Measurements from ENCODE around the gene USP40. TPM values are rescaled to one million over a fixed set of nuclear protein-coding genes. Genes with fewer than 3 reads are reported as not detected.

The USP40 gene
- total RNA-seq, 1 experiment from 2014 or later, result 10.3 TPM

DNA sequence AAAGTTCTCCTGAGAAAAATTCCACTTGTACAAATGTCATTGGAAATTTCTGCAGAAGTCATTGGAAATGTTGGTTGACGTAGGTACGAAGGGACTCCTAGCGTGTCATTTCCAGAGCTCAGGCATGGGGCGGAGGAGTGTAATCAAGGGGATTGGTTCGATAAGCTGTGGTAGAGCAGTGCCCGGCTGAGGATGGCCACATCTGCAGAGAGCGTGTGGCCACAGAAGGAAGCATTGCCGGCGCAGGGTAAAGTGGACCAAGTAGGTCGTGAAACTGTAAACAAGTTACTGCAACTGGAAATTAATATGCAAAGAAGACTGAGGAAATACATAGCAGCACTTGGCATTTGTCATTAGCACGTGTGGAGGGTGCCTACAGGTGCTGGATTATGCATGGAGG lies 110.5 kb downstream of the USP40 start (continued):
- TF ChIP-seq FOXP4 (CRISPR knock-in tag; IDR thresholded peaks at IDR 0.05) (no peak), ESRRA (CRISPR knock-in tag; IDR thresholded peaks at IDR 0.05; ENCODE audit: borderline replicate concordance) (no peak), RELA (CRISPR knock-in tag; IDR thresholded peaks at IDR 0.05; ENCODE audit: borderline replicate concordance) (no peak), ZNF138 (CRISPR knock-in tag; conservative IDR thresholded peaks at IDR 0.05) (no peak), SOX15 (CRISPR knock-in tag; IDR thresholded peaks at IDR 0.05) (no peak), EMX1 (CRISPR knock-in tag; IDR thresholded peaks at IDR 0.05) (no peak), CBFB (CRISPR knock-in tag; IDR thresholded peaks at IDR 0.05; ENCODE audit: low read depth) (no peak), ZNF232 (CRISPR knock-in tag; IDR thresholded peaks at IDR 0.05) (no peak), ATF2 (CRISPR knock-in tag; IDR thresholded peaks at IDR 0.05; ENCODE audit: borderline replicate concordance, low read depth) (no peak), ZNF317 (CRISPR knock-in tag; IDR thresholded peaks at IDR 0.05; ENCODE audit: borderline replicate concordance, low read depth) (no peak)
- TF ChIP-seq, protein P1, sequence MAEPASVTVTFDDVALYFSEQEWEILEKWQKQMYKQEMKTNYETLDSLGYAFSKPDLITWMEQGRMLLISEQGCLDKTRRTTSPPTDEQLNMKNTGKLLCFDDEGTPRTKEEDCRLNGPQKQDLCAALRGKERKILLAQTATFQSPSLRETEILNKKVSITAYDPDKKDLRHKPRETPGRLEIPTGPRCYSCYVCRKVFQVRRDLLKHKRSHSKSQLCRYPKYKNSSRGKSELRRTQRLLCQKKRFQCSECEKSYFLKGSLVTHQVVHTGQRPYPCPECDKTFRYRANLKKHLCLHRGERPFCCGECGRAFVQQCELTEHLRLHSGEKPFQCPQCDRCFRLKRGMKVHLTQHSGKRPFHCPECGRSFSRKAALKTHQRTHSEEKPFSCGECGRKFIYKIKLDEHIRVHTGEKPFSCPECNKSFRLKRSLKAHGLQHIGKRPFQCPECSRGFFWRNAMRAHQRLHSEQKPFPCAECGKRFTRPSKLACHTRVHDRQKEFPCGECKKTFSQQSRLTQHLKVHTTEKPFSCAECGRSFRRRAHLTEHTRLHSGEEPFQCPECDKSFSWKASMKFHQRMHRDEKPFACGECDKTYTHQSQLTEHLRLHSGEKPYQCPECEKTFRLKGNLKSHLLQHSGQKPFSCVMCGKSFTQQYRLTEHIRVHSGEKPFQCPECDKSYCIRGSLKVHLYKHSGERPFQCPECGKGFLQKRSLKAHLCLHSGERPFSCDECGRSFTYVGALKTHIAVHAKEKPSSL (CRISPR knock-in tag; conservative IDR thresholded peaks at IDR 0.05), result no peak
- TF ChIP-seq, protein P2, sequence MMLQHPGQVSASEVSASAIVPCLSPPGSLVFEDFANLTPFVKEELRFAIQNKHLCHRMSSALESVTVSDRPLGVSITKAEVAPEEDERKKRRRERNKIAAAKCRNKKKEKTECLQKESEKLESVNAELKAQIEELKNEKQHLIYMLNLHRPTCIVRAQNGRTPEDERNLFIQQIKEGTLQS (CRISPR knock-in tag; conservative IDR thresholded peaks at IDR 0.05), result no peak

GRCh38 chr2:233455491-233455890 lies 111.1 kb downstream of the USP40 start:
- ChIA-PET POLR2A (no interaction called here), CTCF (interaction anchor here (0.6 kb wide), 1 partner anchor 117 kb away, joined by 4 read pairs; no protein-coding TSS in a partner anchor)
- H3K36me3 Mint-ChIP-seq, result peaks cover 36% of the 10 kb centered on the region
- TF ChIP-seq, protein P3, sequence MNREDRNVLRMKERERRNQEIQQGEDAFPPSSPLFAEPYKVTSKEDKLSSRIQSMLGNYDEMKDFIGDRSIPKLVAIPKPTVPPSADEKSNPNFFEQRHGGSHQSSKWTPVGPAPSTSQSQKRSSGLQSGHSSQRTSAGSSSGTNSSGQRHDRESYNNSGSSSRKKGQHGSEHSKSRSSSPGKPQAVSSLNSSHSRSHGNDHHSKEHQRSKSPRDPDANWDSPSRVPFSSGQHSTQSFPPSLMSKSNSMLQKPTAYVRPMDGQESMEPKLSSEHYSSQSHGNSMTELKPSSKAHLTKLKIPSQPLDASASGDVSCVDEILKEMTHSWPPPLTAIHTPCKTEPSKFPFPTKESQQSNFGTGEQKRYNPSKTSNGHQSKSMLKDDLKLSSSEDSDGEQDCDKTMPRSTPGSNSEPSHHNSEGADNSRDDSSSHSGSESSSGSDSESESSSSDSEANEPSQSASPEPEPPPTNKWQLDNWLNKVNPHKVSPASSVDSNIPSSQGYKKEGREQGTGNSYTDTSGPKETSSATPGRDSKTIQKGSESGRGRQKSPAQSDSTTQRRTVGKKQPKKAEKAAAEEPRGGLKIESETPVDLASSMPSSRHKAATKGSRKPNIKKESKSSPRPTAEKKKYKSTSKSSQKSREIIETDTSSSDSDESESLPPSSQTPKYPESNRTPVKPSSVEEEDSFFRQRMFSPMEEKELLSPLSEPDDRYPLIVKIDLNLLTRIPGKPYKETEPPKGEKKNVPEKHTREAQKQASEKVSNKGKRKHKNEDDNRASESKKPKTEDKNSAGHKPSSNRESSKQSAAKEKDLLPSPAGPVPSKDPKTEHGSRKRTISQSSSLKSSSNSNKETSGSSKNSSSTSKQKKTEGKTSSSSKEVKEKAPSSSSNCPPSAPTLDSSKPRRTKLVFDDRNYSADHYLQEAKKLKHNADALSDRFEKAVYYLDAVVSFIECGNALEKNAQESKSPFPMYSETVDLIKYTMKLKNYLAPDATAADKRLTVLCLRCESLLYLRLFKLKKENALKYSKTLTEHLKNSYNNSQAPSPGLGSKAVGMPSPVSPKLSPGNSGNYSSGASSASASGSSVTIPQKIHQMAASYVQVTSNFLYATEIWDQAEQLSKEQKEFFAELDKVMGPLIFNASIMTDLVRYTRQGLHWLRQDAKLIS (CRISPR knock-in tag; IDR thresholded peaks at IDR 0.05; ENCODE audit: borderline replicate concordance), result no peak
- TF ChIP-seq OVOL2 (CRISPR knock-in tag; IDR thresholded peaks at IDR 0.05; ENCODE audit: borderline replicate concordance) (no peak), ZNF423 (CRISPR knock-in tag; IDR thresholded peaks at IDR 0.05) (no peak), SMAD4 (CRISPR knock-in tag; IDR thresholded peaks at IDR 0.05) (no peak), MLX (CRISPR knock-in tag; IDR thresholded peaks at IDR 0.05) (no peak), RELA (CRISPR knock-in tag; IDR thresholded peaks at IDR 0.05; ENCODE audit: borderline replicate concordance) (no peak), ARID4B (CRISPR knock-in tag; IDR thresholded peaks at IDR 0.05; ENCODE audit: borderline replicate concordance) (no peak), ZNF317 (CRISPR knock-in tag; IDR thresholded peaks at IDR 0.05; ENCODE audit: borderline replicate concordance, low read depth) (no peak)
- TF ChIP-seq, protein P1 (CRISPR knock-in tag; conservative IDR thresholded peaks at IDR 0.05), result no peak

More at GRCh38 chr2:233455491-233455890, 111.1 kb downstream of the USP40 start:
- H3K27me3 Mint-ChIP-seq (ENCODE audit: low read depth), result no peaks in the 10 kb centered on the region
- DNase-seq (ENCODE audit: low spot score) (no peak), ATAC-seq (no peak)
- H3K4me3 Mint-ChIP-seq, result no peak overlapping the region
- no peak overlapping the region for H3K27ac Mint-ChIP-seq
- no peaks in the 10 kb centered on the region for H3K9me3 Mint-ChIP-seq
- no peaks in the 10 kb centered on the region for H3K4me1 Mint-ChIP-seq
